GM15510 (cell line): ENCODE data around the gene DHRSX.

Experiments used
- POLR2A ChIP-seq: IDR thresholded peaks from 3 replicates; pipeline ENCODE4 v1.6.1; 2011; ENCODE audit warnings: borderline replicate concordance; ENCODE audit not compliant: insufficient read length; ENCODE audit errors: extremely low read depth

DHRSX gene

DNA sequence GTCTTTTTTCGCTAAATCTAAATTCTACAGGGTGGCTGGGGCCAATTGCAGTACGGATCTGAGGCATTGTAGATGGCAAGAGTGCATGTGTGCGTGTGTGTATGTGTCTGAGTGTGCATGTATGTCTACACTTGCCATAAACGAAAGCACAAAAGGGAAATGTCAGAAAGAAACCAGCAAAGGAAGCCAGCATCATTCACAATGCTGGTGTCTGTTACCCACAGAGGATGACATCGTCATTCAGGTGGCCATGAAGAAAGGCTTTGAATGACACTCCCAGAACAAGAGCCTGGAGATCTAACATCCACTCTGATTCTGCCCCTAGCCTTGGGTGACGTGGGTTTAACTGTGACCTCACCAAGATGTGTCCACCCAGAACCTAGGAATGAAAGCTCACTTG is 124.6 kb downstream of the DHRSX start:
- TF ChIP-seq POLR2A, result no peak

DNA sequence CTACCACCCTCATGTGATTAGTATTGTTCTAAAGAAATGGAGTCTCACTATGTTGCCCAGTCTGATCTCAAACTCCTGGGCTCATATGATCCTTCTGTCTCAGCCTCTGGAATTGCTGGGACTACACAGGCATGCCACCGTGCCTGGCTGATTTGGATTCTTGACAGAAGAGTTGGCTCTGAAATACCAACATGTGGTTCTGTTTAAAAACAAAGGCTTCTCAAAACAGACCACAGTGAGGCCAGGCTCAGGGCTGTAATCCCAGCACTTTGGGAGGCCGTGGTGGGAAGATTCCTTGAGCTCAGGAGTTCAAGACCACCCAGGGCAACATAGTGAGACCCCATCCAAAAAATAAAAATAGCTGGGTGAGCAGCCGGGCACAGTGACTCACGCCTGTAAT is 126.7 kb downstream of the DHRSX start:
- TF ChIP-seq POLR2A, result no peak

DNA sequence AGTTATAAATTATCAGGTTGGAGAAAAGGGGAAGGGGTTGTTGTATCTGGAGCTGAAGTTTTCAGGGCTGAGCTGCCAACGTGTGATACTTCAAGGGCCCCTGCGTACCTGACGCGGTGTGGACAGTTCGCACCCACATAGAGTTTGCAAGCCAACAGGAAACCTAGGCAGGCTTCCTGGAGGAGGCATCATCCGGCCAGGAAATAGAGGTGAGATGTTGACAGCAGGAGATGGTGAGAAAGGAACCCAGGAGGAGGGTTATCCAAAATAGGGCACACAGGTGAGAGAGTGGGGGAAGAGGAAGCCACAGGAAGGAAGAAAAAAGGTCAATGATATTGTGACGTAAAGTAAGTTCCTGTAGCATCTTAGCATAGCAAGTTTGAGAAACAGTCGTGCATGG is 127.2 kb downstream of the DHRSX start:
- TF ChIP-seq POLR2A, result no peak

DNA sequence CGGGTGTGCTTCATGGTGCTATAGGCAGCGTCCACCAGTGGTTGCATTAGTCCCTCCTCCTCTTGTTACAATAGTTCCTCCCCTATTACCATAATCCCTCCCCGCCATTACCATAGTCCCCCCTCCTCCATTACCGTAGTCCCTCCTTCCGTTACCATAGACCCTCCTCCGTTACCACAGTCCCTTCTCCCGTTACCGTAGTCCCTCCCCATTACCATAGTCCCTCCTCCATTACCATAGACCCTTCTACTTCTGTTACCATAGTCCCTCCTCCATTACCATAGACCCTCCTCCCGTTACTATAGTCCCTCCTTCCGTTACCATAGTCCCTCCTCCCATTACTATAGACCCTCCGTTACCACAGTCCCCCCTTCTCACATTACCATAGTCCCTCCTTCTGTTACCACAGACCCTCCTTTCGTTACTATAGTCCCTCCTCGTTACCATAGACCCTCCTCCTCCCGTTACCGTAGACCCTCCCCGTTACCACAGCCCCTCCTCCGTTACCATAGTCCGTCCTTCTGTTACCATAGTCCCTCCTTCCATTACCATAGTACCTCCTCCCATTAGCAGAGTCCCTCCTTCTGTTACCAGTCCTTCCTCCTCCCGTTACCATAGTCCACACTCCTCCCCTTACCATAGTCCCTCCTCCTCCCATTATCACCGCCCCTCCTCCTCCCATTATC is 129.6 kb downstream of the DHRSX start:
- no peak for TF ChIP-seq POLR2A

DNA sequence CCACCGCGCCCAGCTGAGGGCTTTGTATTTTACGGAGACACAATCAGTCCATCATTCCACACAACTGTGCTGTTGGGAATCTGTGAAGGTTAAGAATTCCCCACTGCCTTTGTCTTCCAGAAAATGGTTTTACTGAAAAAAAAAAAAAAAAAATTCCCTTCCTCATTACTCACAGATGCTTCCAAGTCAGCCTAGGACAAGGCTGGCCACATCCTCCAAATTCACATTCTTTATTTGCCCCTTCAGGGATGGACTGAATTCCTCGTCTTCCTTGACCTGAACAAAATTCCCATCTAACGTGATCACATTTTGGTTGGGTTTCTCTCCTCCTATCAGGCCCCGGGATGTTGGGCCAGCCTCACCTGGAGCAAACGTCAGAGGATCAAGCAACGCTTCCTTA is 130.3 kb downstream of the DHRSX start:
- no peak for TF ChIP-seq POLR2A

DNA sequence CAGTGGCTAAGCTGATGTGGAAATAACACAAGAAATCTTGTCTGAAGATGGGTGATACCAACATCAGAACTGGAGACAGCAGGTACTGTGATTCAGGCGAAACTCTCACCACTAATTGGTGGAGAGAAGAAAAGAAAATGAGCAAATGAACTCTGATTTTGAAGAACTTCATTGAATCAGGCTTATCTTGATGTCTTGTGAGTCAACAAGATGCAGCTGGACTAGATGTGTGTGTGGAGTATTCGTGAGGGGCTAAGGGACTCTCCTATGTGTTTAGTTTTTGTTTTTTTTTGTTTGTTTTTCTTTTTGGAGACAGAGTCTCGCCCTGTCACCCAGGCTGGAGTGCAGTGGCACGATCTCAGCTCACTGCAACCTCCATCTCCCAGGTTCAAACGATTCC is 131.6 kb downstream of the DHRSX start:
- TF ChIP-seq POLR2A, result no peak

DNA sequence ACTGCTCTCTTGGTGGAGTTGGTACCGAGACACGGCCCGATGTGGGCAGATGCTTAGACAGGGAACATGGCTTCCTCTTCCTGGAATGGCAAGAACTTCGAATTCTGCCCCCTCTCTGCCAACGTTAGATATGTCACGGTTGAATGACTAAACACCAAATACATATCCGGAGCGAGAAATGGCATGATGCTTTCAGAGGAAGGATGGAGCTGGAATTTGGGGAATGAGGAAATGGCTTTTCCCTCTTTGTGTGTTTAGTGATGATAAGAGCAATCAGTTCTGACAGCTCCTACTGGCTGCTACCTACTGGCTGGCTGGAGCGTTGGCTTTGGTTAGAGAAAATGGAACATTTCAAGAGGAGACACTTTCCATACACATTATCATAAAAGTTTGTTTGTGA is 140.0 kb downstream of the DHRSX start:
- TF ChIP-seq POLR2A, result no peak

DNA sequence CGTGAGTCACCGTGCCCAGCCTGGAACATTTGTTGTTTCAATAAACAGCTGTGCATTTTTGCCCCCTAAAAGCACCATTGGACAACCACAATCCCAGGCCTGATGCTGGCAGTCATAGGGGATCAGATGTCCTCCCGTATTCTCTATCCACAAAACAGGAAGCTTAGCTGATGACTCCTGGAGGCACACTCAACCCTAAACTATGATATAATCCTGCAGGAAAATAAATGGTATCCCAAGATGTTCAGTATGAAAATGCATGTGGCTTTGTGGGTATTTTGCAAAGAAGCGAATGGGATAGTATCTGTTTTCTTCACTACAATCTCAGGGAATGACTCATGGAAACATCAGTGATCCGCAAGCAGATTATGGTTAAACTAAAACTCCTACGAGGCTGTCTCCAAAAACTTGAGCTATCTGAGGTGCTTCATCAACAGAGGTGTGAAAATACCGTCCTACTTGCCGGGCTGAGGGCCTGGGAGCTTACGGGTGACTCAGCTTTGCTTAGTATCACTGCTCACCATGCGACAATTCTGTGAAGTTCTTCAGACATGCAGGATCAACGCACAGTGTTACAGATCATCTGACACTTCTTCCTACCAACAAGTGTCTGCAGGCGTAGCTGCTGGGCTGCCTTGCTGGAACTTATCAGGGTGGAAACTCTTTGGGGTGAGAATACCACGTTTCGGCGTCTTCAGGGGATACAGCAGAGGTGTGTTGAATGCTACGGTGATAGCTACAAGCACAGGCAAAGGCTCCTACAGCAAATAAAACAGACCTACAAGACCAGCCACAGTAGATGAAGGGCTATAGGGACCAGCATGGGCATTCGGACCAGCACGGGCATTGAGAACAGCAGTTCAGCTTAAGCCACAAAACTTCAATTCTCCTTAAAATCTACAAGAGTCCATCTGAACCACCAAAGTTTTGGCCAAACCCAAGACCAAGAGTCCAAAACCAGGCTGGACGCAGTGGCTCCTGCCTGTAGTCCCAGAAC is 148.5 kb downstream of the DHRSX start:
- no peak for TF ChIP-seq POLR2A

DNA sequence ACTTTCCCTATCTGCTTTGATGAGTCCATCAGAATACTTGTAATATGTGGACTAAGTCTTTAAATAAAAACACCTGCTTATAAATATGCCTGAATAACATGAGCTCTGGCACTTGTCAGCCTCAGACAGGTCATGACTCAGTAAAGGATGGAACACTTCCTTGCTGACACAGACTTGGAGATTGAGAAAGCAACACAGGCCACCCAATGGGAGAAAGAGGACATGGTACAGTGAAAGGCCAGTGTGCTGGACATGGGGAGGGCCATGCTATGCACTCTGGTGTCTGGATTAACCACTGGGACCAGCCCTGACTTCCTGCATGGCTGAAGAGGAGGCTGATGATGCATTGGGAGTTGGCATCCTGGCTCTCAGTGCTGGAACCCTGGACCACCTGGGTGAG is 149.5 kb downstream of the DHRSX start:
- no peak for TF ChIP-seq POLR2A

DNA sequence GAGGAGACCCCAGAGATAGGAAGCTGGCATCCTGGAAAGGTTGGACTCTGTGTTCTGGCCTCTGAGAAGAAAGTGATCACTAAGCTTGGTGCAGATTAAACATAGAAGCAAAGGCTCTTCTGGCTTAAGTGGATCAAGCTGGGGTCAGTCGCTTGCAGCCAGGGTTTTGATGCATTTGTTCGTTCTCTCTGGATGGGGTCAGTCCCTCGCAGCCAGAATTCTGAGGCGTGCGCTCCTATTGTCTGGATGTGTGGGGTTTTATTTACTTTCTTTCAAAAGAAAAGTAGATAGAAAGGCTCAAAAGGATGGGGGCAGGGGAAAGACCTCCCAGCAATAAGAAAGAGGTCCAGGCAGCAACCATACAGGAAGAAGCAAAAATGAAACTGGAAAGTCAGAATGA is 152.6 kb downstream of the DHRSX start:
- TF ChIP-seq POLR2A, result no peak

DNA sequence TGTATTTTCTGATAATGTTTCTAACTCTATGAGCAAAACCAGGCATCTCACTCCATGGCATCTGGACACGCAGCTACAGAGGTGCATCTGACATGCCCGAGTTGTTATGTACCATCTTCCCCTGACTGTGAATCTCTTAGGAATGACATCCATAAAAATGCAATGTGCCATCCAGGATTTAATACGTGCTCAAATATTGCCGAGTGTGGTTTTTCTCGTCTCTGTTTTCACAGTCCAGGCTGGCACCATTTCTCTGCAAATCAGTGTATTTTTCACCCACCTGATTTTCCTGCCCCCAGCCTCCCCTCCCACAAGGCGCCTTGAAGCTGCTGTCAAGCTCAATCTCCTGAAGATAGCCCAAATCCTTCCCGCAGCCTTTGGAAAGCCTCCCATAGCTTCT is 154.6 kb downstream of the DHRSX start:
- no peak for TF ChIP-seq POLR2A

DNA sequence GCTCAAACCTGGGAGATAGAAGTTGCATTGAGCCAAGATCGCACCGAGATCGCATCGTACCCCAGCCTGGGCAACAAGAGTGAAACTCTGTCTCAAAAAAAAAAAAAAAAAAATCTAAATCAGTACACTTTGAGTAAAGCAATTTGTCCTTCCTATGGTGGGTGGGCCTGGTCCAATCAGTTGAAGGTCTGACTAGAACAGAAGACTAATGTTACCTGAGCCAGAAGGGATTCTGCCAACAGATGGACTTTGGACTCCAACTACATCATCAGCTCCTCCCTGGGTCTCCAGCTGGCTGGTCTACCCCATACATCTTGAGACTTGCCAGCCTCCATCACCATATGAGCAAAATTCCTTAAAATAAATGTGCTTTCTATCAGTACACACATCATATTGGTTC is 155.2 kb downstream of the DHRSX start:
- TF ChIP-seq POLR2A, result no peak

DNA sequence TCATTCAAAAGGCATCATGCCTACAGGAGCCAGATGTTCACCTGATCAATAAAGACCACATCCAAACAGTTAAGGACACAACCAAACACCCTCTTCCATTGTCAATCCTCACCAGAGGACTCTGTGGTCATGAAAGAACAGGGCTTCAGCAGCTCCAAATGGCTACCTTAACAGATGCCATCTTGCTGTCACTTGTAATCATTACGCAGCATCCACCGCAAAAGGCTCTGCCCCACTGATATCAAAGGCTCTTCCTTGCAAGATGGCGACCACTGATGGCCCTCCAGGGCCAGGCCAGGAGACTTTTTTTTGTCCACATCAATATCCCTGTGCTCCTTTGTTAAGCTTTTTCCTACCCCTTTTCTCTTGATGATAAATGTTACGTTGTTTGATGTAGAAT is 157.4 kb downstream of the DHRSX start:
- no peak for TF ChIP-seq POLR2A

DNA sequence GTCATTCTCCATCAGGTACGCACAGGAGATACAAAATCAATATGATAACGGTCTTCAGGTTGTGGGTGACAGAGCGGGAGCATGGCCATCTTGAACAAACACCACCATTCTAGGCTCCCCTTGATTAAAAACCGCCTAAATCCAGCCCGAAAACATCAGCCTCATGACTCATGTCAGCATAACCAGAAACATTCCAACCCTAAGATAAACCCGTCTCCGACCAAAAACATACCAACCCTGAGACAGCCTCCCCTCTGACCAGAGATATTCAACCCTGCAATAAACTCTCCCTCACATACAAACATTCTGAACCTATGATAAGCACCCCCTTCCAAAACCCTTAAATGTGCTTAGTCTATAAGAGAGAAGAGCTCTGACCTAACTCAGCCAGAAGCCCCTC is 157.9 kb downstream of the DHRSX start:
- no peak for TF ChIP-seq POLR2A

DNA sequence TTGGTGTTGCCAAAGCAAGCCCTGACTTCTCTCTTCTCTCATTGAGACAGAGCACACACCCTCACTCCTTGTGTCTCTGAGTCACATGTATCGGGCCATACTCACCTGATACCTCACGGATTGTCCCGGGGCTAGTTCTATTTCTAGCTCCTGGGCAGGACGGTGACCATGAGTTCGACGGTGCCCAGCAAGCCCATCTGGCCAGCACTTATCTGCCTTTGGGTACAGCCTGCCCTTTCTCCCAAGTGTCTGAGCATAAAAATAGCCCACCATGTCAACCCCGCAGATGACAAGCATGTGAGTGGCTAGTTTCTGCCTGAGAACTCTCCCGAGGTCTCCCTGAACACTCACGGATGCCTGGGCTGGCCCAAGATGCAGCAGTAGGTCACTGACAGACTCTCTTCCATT is 158.5 kb downstream of the DHRSX start:
- no peak for TF ChIP-seq POLR2A

DNA sequence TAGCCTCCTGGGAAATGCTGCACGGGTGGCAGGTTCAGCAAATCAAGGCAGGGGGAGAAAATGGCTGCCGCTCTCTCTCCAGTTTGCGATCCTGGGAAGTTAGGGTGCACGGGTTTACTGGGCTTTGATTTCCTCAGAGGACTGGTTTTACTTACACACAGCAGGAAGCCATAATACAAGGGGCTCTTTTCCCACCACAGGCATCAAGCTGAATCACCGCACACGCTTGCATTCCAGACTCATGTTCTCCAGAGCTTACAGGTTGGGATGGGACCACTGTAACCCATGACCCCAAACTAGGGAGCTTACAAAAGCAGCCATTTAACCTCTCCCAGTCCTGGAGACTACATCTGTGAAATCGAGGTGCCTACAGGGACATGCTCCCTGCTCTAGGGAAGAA is 159.8 kb downstream of the DHRSX start:
- no peak for TF ChIP-seq POLR2A
